HEK293 (cell line): ENCODE data around the gene MINDY2.
A peak's percentile ranks its signal among the peaks of the same experiment; 100 is the strongest.

ENCODE experiments used
- CTCF ChIA-PET: fragments of 350-600 bp; formaldehyde crosslinking; extraction: SDS; loops from one replicate; lab custom pipeline; 2021; ENCODE audit warnings: antibody characterized with exemption; lab: Yijun Ruan, JAX
- POLR2A ChIA-PET: fragments of 300-600 bp; formaldehyde crosslinking; extraction: SDS; loops from one replicate; lab custom pipeline; 2020; ENCODE audit warnings: antibody characterized with exemption, inconsistent platforms; lab: Yijun Ruan, JAX
- H3K27ac ChIP-seq: fragments of 200-500 bp; sonication (Bioruptor generic); 2 replicates; pipeline ENCODE4 v1.5.1; 2014; ENCODE audit warnings: low read depth, low read length, control low read depth, inconsistent platforms; ENCODE audit errors: extremely low read depth
- H3K36me3 ChIP-seq, 2 experiments: fragments of 200-500 bp in 1 of 2; sonication (Bioruptor generic) in 1 of 2; 1 replicate in 1 of 2; 2 replicates in 1 of 2; pipeline ENCODE4 v1.5.1; 2014 to 2017; ENCODE audit warnings: inconsistent platforms in 2 of 2, low read length in 2 of 2; ENCODE audit not compliant: control insufficient read depth in 2 of 2, insufficient read depth in 1 of 2
- H3K4me1 ChIP-seq: fragments of 200-500 bp; sonication (Bioruptor generic); 2 replicates; pipeline ENCODE4 v1.5.1; 2014; ENCODE audit warnings: mild to moderate bottlenecking, low read length, inconsistent platforms; ENCODE audit not compliant: control insufficient read depth, insufficient read depth
- H3K4me3 ChIP-seq: 2 replicates; pipeline ENCODE4 v1.5.1; 2011; ENCODE audit warnings: low read depth, mild to moderate bottlenecking, control low read depth, low read length, moderate library complexity
- H3K9me3 ChIP-seq: fragments of 200-500 bp; sonication (Bioruptor generic); 2 replicates; pipeline ENCODE4 v1.5.1; 2014; ENCODE audit warnings: low read depth, low read length, inconsistent platforms; ENCODE audit not compliant: control insufficient read depth, insufficient read depth
- RBAK ChIP-seq: fragments of 450-650 bp; formaldehyde crosslinking; IDR thresholded peaks from 2 replicates; pipeline ENCODE4 v1.5.1; 2016; ENCODE audit warnings: missing biosample characterization, missing genetic modification characterization
- YY1 ChIP-seq: fragments of 450-650 bp; formaldehyde crosslinking; IDR thresholded peaks from 2 replicates; pipeline ENCODE4 v1.5.1; 2018; ENCODE audit warnings: missing biosample characterization, missing genetic modification characterization
- ZNF140 ChIP-seq: fragments of 450-650 bp; formaldehyde crosslinking; IDR thresholded peaks from 2 replicates; pipeline ENCODE4 v1.5.1; 2016; ENCODE audit warnings: missing biosample characterization, missing genetic modification characterization
- ZNF148 ChIP-seq: fragments of 450-650 bp; formaldehyde crosslinking; IDR thresholded peaks from 2 replicates; pipeline ENCODE4 v1.5.0; 2017; ENCODE audit warnings: missing biosample characterization, missing genetic modification characterization, borderline replicate concordance
- ZNF221 ChIP-seq: fragments of 450-650 bp; formaldehyde crosslinking; IDR thresholded peaks from 2 replicates; pipeline ENCODE4 v1.5.1; 2017; ENCODE audit warnings: missing biosample characterization, missing genetic modification characterization, borderline replicate concordance
- ZNF311 ChIP-seq: fragments of 450-650 bp; formaldehyde crosslinking; IDR thresholded peaks from 2 replicates; pipeline ENCODE4 v1.5.1; 2017; ENCODE audit warnings: missing biosample characterization, missing genetic modification characterization, borderline replicate concordance
- ZNF324 ChIP-seq: fragments of 450-650 bp; formaldehyde crosslinking; IDR thresholded peaks from 2 replicates; pipeline ENCODE4 v1.5.1; 2016; ENCODE audit warnings: missing biosample characterization, missing genetic modification characterization
- ZNF37A ChIP-seq: fragments of 450-650 bp; IDR thresholded peaks from 2 replicates; pipeline ENCODE4 v1.5.1; 2018; ENCODE audit warnings: missing biosample characterization, missing genetic modification characterization
- ZNF473 ChIP-seq: fragments of 450-650 bp; formaldehyde crosslinking; IDR thresholded peaks from 2 replicates; pipeline ENCODE4 v1.5.1; 2017; ENCODE audit warnings: missing biosample characterization, missing genetic modification characterization
- ZNF510 ChIP-seq: fragments of 450-650 bp; formaldehyde crosslinking; IDR thresholded peaks from 2 replicates; pipeline ENCODE4 v1.5.1; 2018; ENCODE audit warnings: mild to moderate bottlenecking, missing genetic modification characterization, missing biosample characterization; ENCODE audit not compliant: insufficient replicate concordance
- ZNF548 ChIP-seq: fragments of 450-650 bp; formaldehyde crosslinking; IDR thresholded peaks from 2 replicates; pipeline ENCODE4 v1.5.1; 2016; ENCODE audit warnings: missing biosample characterization, missing genetic modification characterization
- ZNF558 ChIP-seq: fragments of 450-650 bp; formaldehyde crosslinking; IDR thresholded peaks from 2 replicates; pipeline ENCODE4 v1.5.1; 2016; ENCODE audit warnings: missing biosample characterization, missing genetic modification characterization
- ZNF626 ChIP-seq: fragments of 450-650 bp; sonication (Bioruptor Pico); formaldehyde crosslinking; IDR thresholded peaks from 2 replicates; pipeline ENCODE4 v1.5.1; 2018; ENCODE audit warnings: missing biosample characterization, missing genetic modification characterization, inconsistent platforms
- ZNF629 ChIP-seq: fragments of 450-650 bp; formaldehyde crosslinking; IDR thresholded peaks from 2 replicates; pipeline ENCODE4 v1.5.1; 2017; ENCODE audit warnings: missing biosample characterization, missing genetic modification characterization
- TF ChIP-seq, protein P1 (sequence below): fragments of 450-650 bp; formaldehyde crosslinking; IDR thresholded peaks from 2 replicates; pipeline ENCODE4 v1.5.1; 2016; ENCODE audit warnings: missing biosample characterization, missing genetic modification characterization
- TF ChIP-seq, protein P2 (sequence below): fragments of 450-650 bp; formaldehyde crosslinking; IDR thresholded peaks from 2 replicates; pipeline ENCODE4 v1.5.1; 2016; ENCODE audit warnings: missing biosample characterization, missing genetic modification characterization
- TF ChIP-seq, protein P3 (sequence below): fragments of 450-650 bp; formaldehyde crosslinking; IDR thresholded peaks from 2 replicates; pipeline ENCODE4 v1.5.1; 2016; ENCODE audit warnings: missing biosample characterization, missing genetic modification characterization
- TF ChIP-seq, protein P4 (sequence below): fragments of 450-650 bp; formaldehyde crosslinking; IDR thresholded peaks from 2 replicates; pipeline ENCODE4 v1.5.1; 2017; ENCODE audit warnings: missing biosample characterization, missing genetic modification characterization

Gene MINDY2

GRCh38 chr15:58777107-58777506, 6.0 kb downstream of the MINDY2 start:
- Histone ChIP-seq H3K9me3 (no peaks in the 10 kb centered on the region), H3K4me3 (no peak overlapping the region), H3K27ac (no peak overlapping the region), H3K36me3 (no peaks in the 10 kb centered on the region), H3K4me1 (no peaks in the 10 kb centered on the region)
- POLR2A ChIA-PET = no interaction called here
- no peak for TF ChIP-seq RBAK (tag by site-specific recombination)
- TF ChIP-seq ZNF558 = no peak
- TF ChIP-seq ZNF148 = no peak
- TF ChIP-seq ZNF473 (tag by site-specific recombination) = no peak
- no peak for TF ChIP-seq ZNF548
- TF ChIP-seq, protein P1, sequence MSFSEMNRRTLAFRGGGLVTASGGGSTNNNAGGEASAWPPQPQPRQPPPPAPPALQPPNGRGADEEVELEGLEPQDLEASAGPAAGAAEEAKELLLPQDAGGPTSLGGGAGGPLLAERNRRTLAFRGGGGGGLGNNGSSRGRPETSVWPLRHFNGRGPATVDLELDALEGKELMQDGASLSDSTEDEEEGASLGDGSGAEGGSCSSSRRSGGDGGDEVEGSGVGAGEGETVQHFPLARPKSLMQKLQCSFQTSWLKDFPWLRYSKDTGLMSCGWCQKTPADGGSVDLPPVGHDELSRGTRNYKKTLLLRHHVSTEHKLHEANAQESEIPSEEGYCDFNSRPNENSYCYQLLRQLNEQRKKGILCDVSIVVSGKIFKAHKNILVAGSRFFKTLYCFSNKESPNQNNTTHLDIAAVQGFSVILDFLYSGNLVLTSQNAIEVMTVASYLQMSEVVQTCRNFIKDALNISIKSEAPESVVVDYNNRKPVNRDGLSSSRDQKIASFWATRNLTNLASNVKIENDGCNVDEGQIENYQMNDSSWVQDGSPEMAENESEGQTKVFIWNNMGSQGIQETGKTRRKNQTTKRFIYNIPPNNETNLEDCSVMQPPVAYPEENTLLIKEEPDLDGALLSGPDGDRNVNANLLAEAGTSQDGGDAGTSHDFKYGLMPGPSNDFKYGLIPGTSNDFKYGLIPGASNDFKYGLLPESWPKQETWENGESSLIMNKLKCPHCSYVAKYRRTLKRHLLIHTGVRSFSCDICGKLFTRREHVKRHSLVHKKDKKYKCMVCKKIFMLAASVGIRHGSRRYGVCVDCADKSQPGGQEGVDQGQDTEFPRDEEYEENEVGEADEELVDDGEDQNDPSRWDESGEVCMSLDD (tag by site-specific recombination) = no peak
- TF ChIP-seq YY1 (tag by site-specific recombination) = no peak
- TF ChIP-seq ZNF311 (tag by site-specific recombination) = no peak
- no peak for TF ChIP-seq ZNF140 (tag by site-specific recombination)
- TF ChIP-seq ZNF626 (tag by site-specific recombination) = no peak
- TF ChIP-seq ZNF510 (tag by site-specific recombination) = no peak
- no peak for TF ChIP-seq ZNF324 (tag by site-specific recombination)
- TF ChIP-seq, protein P2, sequence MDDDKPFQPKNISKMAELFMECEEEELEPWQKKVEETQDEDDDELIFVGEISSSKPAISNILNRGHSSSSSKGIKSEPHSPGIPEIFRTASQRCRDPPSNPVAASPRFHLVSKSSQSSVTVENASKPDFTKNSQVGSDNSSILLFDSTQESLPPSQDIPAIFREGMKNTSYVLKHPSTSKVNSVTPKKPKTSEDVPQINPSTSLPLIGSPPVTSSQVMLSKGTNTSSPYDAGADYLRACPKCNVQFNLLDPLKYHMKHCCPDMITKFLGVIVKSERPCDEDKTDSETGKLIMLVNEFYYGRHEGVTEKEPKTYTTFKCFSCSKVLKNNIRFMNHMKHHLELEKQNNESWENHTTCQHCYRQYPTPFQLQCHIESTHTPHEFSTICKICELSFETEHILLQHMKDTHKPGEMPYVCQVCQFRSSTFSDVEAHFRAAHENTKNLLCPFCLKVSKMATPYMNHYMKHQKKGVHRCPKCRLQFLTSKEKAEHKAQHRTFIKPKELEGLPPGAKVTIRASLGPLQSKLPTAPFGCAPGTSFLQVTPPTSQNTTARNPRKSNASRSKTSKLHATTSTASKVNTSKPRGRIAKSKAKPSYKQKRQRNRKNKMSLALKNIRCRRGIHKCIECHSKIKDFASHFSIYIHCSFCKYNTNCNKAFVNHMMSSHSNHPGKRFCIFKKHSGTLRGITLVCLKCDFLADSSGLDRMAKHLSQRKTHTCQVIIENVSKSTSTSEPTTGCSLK (tag by site-specific recombination) = no peak
- TF ChIP-seq, protein P3, sequence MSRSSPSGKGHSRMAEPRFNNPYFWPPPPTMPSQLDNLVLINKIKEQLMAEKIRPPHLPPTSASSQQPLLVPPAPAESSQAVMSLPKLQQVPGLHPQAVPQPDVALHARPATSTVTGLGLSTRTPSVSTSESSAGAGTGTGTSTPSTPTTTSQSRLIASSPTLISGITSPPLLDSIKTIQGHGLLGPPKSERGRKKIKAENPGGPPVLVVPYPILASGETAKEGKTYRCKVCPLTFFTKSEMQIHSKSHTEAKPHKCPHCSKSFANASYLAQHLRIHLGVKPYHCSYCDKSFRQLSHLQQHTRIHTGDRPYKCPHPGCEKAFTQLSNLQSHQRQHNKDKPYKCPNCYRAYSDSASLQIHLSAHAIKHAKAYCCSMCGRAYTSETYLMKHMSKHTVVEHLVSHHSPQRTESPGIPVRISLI (tag by site-specific recombination) = no peak
- no peak for TF ChIP-seq ZNF221 (tag by site-specific recombination)
- TF ChIP-seq ZNF37A (tag by site-specific recombination) = no peak
- CTCF ChIA-PET = no interaction called here

DNA sequence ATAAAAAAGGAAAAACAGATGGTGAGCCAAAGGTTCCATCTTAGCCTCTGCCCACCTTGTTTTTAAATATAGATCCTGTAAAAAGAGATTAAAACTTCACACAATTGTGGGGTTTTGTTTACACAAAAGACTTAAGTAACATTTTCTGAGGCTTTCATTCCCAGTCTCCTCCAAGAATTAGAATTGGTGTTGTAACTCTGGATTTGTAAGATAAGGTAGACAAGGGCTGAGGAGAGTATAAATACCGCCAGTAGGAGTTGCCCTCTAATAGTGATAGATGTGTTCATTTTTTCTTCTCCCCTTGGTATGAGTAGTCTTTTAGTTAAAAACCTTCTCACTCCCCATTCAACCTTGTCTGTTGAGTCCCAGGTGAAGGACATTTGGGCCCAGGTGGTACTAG, 8.5 kb downstream of the MINDY2 start:
- Histone ChIP-seq H3K4me3 (no peak overlapping the region), H3K4me1 (no peaks in the 10 kb centered on the region)
- CTCF ChIA-PET = no interaction called here
- TF ChIP-seq, protein P4, sequence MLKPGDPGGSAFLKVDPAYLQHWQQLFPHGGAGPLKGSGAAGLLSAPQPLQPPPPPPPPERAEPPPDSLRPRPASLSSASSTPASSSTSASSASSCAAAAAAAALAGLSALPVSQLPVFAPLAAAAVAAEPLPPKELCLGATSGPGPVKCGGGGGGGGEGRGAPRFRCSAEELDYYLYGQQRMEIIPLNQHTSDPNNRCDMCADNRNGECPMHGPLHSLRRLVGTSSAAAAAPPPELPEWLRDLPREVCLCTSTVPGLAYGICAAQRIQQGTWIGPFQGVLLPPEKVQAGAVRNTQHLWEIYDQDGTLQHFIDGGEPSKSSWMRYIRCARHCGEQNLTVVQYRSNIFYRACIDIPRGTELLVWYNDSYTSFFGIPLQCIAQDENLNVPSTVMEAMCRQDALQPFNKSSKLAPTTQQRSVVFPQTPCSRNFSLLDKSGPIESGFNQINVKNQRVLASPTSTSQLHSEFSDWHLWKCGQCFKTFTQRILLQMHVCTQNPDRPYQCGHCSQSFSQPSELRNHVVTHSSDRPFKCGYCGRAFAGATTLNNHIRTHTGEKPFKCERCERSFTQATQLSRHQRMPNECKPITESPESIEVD (tag by site-specific recombination) = peak; percentile 46; the same call in 1 of the 2 replicates
- TF ChIP-seq ZNF629 (tag by site-specific recombination) = no peak
- TF ChIP-seq, all 188 proteins: peak for 1
- Histone ChIP-seq H3K27ac (no peak overlapping the region), H3K9me3 (no peaks in the 10 kb centered on the region), H3K36me3 (no peaks in the 10 kb centered on the region; a peak in 1 of 3 replicates)
- POLR2A ChIA-PET = no interaction called here
